Right cardiac atrium (tissue), 5 donors: ENCODE measurements around the gene FAM13B. TPM values are rescaled to one million over a fixed set of nuclear protein-coding genes. Genes with fewer than 3 reads are reported as not detected.

Experiments used
- ATAC-seq, 2 donors: fragments of 200-7000 bp; cut with Tn5 transposase; one replicate each; pipeline versions ENCODE4 v1.8.0 to v1.9.1; 2020; ENCODE audit warnings: moderate library complexity in 2 of 2, mild to moderate bottlenecking in 1 of 2
- DNase-seq, 3 donors: peaks; one replicate each; pipeline ENCODE4 v3.0.0-alpha.2; 2020
- H3K27ac ChIP-seq: one replicate; pipeline ENCODE4 v1.5.1; 2013; ENCODE audit warnings: mild to moderate bottlenecking, low read length, control low read depth, moderate library complexity
- H3K27me3 ChIP-seq: one replicate; pipeline ENCODE4 v1.6.1; 2013; ENCODE audit not compliant: control insufficient read depth, insufficient read depth
- H3K4me1 ChIP-seq: one replicate; pipeline ENCODE4 v1.6.1; 2013; ENCODE audit warnings: low read length; ENCODE audit not compliant: control insufficient read depth, insufficient read depth
- H3K4me3 ChIP-seq: one replicate; pipeline ENCODE4 v1.5.1; 2013; ENCODE audit warnings: low read length, control low read depth
- H3K9me3 ChIP-seq: one replicate; pipeline ENCODE4 v1.6.1; 2013; ENCODE audit warnings: low read length; ENCODE audit not compliant: control insufficient read depth
- WGBS: extraction: QIAGEN DNeasy Blood & Tissue Kit; methylation state at CpG from one replicate; pipeline ENCODE4 v1.1.7; 2013; 5-methylcytosine and 5-hydroxymethylcytosine counted together
- intact Hi-C, 4 donors: fragments of 100-400 bp; cut with DNase I; formaldehyde crosslinking; loops; one replicate each; pipeline versions ENCODE4 v1.11.0 to v1.14.0; 2022 to 2023
- polyA plus RNA-seq: library from polyadenylated mRNA; stranded (reverse); fragments of 200-250 nt; gene quantifications from one replicate; pipeline ENCODE4 v1.2.3, GENCODE V29; 2013
- total RNA-seq, 4 donors: library from RNA; stranded (reverse); fragmentation: NEBNext Ultra II Directional; extraction: Animal tissue kit (Norgen Biotek cat#: 25700); gene quantifications; one replicate each; pipeline ENCODE4 v1.2.1, GENCODE V29; 2021
- donor health status: healthy with polysubstance abuse.
- donor health status: DM: no; HTN: yes; CAD: no.
- donor health status: DM: no; HTN: no; CAD: no.
- donor health status: DM: no; HTN: yes; CAD: no; lungs with severe emphysema.
- donor health status: DM: yes; HTN: yes; CAD: no.

FAM13B gene
- total and polyA plus RNA-seq, 5 donors: 11.2 to 71.6 (median 52.7) TPM

- intact Hi-C loops: no loop called here
- no peak for ATAC-seq
- H3K27me3 ChIP-seq: no peaks in the 10 kb centered on the region
These were observed 11.1 kb downstream of the FAM13B start for GRCh38 chr5:138021771-138022170.

GRCh38 chr5:138018849-138019248, 14.0 kb downstream of the FAM13B start:
- H3K27me3 ChIP-seq: no peaks in the 10 kb centered on the region
- H3K27ac ChIP-seq: no peak overlapping the region
- ATAC-seq: no peak
- H3K4me3 ChIP-seq: no peak overlapping the region
- no peak for DNase-seq
- intact Hi-C loops: no loop called here
- H3K9me3 ChIP-seq: no peaks in the 10 kb centered on the region
- 49% methylated on average over 3 of the region's 3 CpGs for WGBS
- H3K4me1 ChIP-seq: peaks cover 4% of the 10 kb centered on the region

More at GRCh38 chr5:138021771-138022170, 11.1 kb downstream of the FAM13B start:
- WGBS: 0% methylated on average over 1 of the region's 1 CpG
- Histone ChIP-seq H3K27ac (no peak overlapping the region), H3K9me3 (no peaks in the 10 kb centered on the region), H3K4me1 (peaks cover 6% of the 10 kb centered on the region), H3K4me3 (no peak overlapping the region)
- DNase-seq: no peak

- H3K4me1 ChIP-seq: no peaks in the 10 kb centered on the region
- H3K27ac ChIP-seq: no peak overlapping the region
- no peak for ATAC-seq
- 100% methylated on average over 2 of the region's 2 CpGs for WGBS
- no peaks in the 10 kb centered on the region for H3K27me3 ChIP-seq
- no peak overlapping the region for H3K4me3 ChIP-seq
- no peak for DNase-seq
- intact Hi-C loops: no loop called here
- H3K9me3 ChIP-seq: no peaks in the 10 kb centered on the region
These were observed 17.0 kb downstream of the FAM13B start for GRCh38 chr5:138015916-138016315.

- no peak for ATAC-seq
- intact Hi-C loops: no loop called here
These were observed 20.9 kb downstream of the FAM13B start for GRCh38 chr5:138011991-138012390.

GRCh38 chr5:138000102-138000723, 32.7 kb downstream of the FAM13B start:
- no peaks in the 10 kb centered on the region for H3K27me3 ChIP-seq
- peak overlapping the region; percentile 45 for H3K27ac ChIP-seq
- 89% methylated on average over 6 of the region's 6 CpGs for WGBS
- no peak overlapping the region for H3K4me3 ChIP-seq
- ATAC-seq (peak; percentile 45 to 73), DNase-seq (no peak)
- no peaks in the 10 kb centered on the region for H3K9me3 ChIP-seq
- intact Hi-C loops: no loop called here
- H3K4me1 ChIP-seq: no peaks in the 10 kb centered on the region

More at GRCh38 chr5:138011991-138012390, 20.9 kb downstream of the FAM13B start:
- no peak for DNase-seq
- H3K4me1 ChIP-seq: no peaks in the 10 kb centered on the region
- H3K27ac ChIP-seq: no peak overlapping the region
- H3K4me3 ChIP-seq: no peak overlapping the region
- no peaks in the 10 kb centered on the region for H3K27me3 ChIP-seq
- H3K9me3 ChIP-seq: no peaks in the 10 kb centered on the region

- H3K27me3 ChIP-seq: no peaks in the 10 kb centered on the region
- no peak overlapping the region for H3K4me3 ChIP-seq
- no peak overlapping the region for H3K27ac ChIP-seq
- no peaks in the 10 kb centered on the region for H3K9me3 ChIP-seq
- intact Hi-C loops: no loop called here
- DNase-seq: no peak
- ATAC-seq: no peak
- H3K4me1 ChIP-seq: no peaks in the 10 kb centered on the region
- 96% methylated on average over 1 of the region's 1 CpG for WGBS
These were observed 35.1 kb downstream of the FAM13B start for GRCh38 chr5:137997726-137998213.

GRCh38 chr5:137995749-137996128, 37.1 kb downstream of the FAM13B start:
- intact Hi-C loops: no loop called here
- Histone ChIP-seq H3K27me3 (no peaks in the 10 kb centered on the region), H3K27ac (no peak overlapping the region), H3K4me1 (no peaks in the 10 kb centered on the region), H3K4me3 (no peak overlapping the region), H3K9me3 (no peaks in the 10 kb centered on the region)
- no peak for DNase-seq
- ATAC-seq: no peak
- WGBS: 65% methylated on average over 3 of the region's 3 CpGs

- H3K4me1 ChIP-seq: no peaks in the 10 kb centered on the region
- DNase-seq (no peak), ATAC-seq (peak; percentile 72 to 77)
- H3K27me3 ChIP-seq: no peaks in the 10 kb centered on the region
- 25% methylated on average over 2 of the region's 2 CpGs for WGBS
- H3K9me3 ChIP-seq: no peaks in the 10 kb centered on the region
- no peak overlapping the region for H3K27ac ChIP-seq
- H3K4me3 ChIP-seq: no peak overlapping the region
- intact Hi-C loops: no loop called here
These were observed 37.7 kb downstream of the FAM13B start for GRCh38 chr5:137995077-137995748.

GRCh38 chr5:137994556-137994955, 38.3 kb downstream of the FAM13B start:
- intact Hi-C loops: no loop called here
- no peaks in the 10 kb centered on the region for H3K27me3 ChIP-seq
- no peaks in the 10 kb centered on the region for H3K4me1 ChIP-seq
- H3K4me3 ChIP-seq: no peak overlapping the region
- WGBS: 64% methylated on average over 2 of the region's 2 CpGs
- no peak overlapping the region for H3K27ac ChIP-seq
- DNase-seq (no peak), ATAC-seq (no peak)
- no peaks in the 10 kb centered on the region for H3K9me3 ChIP-seq

- DNase-seq: no peak
- Histone ChIP-seq H3K27me3 (no peaks in the 10 kb centered on the region), H3K27ac (no peak overlapping the region), H3K9me3 (no peaks in the 10 kb centered on the region), H3K4me3 (no peak overlapping the region), H3K4me1 (no peaks in the 10 kb centered on the region)
- ATAC-seq: no peak
- intact Hi-C loops: loop anchor here in 1 of 4 donors (10.0 kb wide), 1 partner anchor 55 kb away; no protein-coding TSS in a partner anchor
- 95% methylated on average over 5 of the region's 5 CpGs for WGBS
These were observed 43.5 kb downstream of the FAM13B start for GRCh38 chr5:137989419-137989818.

GRCh38 chr5:137975208-137975607, 57.7 kb downstream of the FAM13B start:
- WGBS: 94% methylated on average over 3 of the region's 3 CpGs
- no peaks in the 10 kb centered on the region for H3K9me3 ChIP-seq
- intact Hi-C loops: no loop called here
- no peak overlapping the region for H3K27ac ChIP-seq
- no peak overlapping the region for H3K4me3 ChIP-seq
- DNase-seq: no peak
- H3K27me3 ChIP-seq: no peaks in the 10 kb centered on the region
- H3K4me1 ChIP-seq: no peaks in the 10 kb centered on the region
- no peak for ATAC-seq
